Glutamatergic neuron (in vitro differentiated cells): ENCODE data around the gene SDHAF2. TPM values are rescaled to one million over a fixed set of nuclear protein-coding genes. Genes with fewer than 3 reads are reported as not detected.
A peak's percentile ranks its signal among the peaks of the same experiment; 100 is the strongest.
"Not testable (repeated sequence)": the region's sequence is repeated elsewhere in the genome, so short reads cannot be mapped to it uniquely, and the experiment has no call there.

Experiments
- DNase-seq: peaks from one replicate; pipeline ENCODE4 v3.0.0; 2022
- H3K27ac Mint-ChIP-seq: one replicate; pipeline ENCODE4 v1.8.0; 2020; ENCODE audit warnings: mild to moderate bottlenecking, mixed read lengths, inconsistent platforms; ENCODE audit not compliant: unreplicated experiment
- H3K27me3 Mint-ChIP-seq: one replicate; pipeline ENCODE4 v1.8.0; 2020; ENCODE audit warnings: mild to moderate bottlenecking, moderate library complexity, mixed read lengths, inconsistent platforms; ENCODE audit not compliant: unreplicated experiment
- H3K36me3 Mint-ChIP-seq: one replicate; pipeline ENCODE4 v1.8.0; 2020; ENCODE audit warnings: mild to moderate bottlenecking, mixed read lengths, inconsistent platforms; ENCODE audit not compliant: unreplicated experiment
- H3K4me1 Mint-ChIP-seq: one replicate; pipeline ENCODE4 v1.8.0; 2020; ENCODE audit warnings: mild to moderate bottlenecking, low read depth, mixed read lengths, inconsistent platforms; ENCODE audit not compliant: unreplicated experiment
- H3K4me3 Mint-ChIP-seq: one replicate; pipeline ENCODE4 v1.8.0; 2020; ENCODE audit warnings: mild to moderate bottlenecking, mixed read lengths, inconsistent platforms; ENCODE audit not compliant: unreplicated experiment
- H3K9me3 Mint-ChIP-seq: one replicate; pipeline ENCODE4 v1.8.0; 2020; ENCODE audit warnings: mild to moderate bottlenecking, moderate library complexity, mixed read lengths, inconsistent platforms; ENCODE audit not compliant: unreplicated experiment
- long read RNA-seq: library from polyadenylated mRNA; unstranded; transcript quantifications from one replicate; pipeline ENCODE4 v2.0.0, GENCODE V29; 2020; ENCODE audit not compliant: unreplicated experiment
- total RNA-seq: library from RNA; stranded (reverse); fragmentation: NEBNext Ultra II Directional; extraction: Animal tissue kit (Norgen Biotek cat#: 25700); gene quantifications from one replicate; pipeline ENCODE4 v1.2.1, GENCODE V29; 2021; ENCODE audit not compliant: unreplicated experiment
- TF ChIP-seq, protein P1 (sequence below): fragments of 200-600 bp; sonication (generic); IDR thresholded peaks from one replicate; pipeline ENCODE4 v1.5.0; 2021; ENCODE audit not compliant: partially characterized antibody, unreplicated experiment

Gene SDHAF2
- total RNA-seq, result 43.2 TPM
- long read RNA-seq, transcript SDHAF2-207 (5 exons, 1,077 nt), result minor isoform, 6 of 56 reads
- long read RNA-seq, transcript SDHAF2-206 (2 exons, 835 nt), result minor isoform, 5 of 56 reads
- long read RNA-seq, transcript SDHAF2-201 (4 exons, 2,033 nt), result major isoform, 39 of 56 reads
- long read RNA-seq, partial matches to known transcripts, result 3 of 56 reads
- long read RNA-seq, other reads (novel, unspliced or antisense), result 1 of 56 reads

DNA sequence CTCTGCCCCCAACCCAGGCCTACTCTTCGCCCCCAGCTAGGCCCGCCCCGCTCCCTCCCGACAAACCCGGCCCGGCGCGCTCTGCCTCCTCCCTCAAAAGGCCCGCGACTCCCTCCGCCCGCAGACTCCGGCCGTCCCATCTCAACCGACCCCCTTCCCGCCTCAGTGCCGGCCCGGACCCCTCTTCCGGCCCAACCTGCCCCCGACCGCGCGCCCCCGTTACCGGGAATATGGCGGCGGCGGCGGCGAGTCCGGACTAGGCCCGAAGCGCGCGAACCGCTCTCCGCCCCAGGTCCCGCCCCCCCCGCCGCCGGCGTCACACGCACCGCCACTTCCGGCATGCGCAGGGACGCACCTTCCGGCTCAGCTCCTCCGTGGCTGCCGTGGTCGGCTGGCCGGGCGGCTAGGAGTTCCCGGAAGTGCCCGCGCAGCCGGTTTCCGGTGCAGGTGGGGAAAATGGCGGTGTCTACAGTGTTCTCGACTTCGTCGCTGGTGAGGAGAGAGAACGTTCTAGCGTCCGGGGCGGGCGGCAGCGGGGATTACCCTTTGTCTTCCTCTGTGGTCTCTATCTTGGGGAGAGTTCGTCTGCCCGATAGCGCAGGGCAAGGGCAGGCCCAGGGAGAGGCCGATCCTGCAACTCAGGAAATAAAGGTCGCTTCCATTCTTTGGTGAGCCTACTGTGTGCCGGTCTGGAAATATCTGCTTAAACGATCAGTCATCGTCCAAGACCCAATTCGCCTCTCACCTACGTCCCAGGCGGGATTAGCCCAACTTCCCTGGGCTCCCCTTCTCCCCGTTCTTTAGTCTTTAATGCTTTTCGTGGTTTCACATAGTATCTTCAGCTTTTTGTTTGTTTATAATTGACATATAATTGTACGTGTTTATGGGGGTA lies at the start of gene SDHAF2, which contains the start of gene CPSF7:
Gene SDHAF2, plus strand, starts transcription at position 434 of the 892 bp plus-strand sequence. Its CDS starts 23 bp downstream, at position 457.
Gene CPSF7, minus strand, starts transcription at position 285 of the 892 bp plus-strand sequence. CDS start 740 bp downstream, outside the sequence.
- peaks cover 8% of the 10 kb centered on the region for H3K4me1 Mint-ChIP-seq
- TF ChIP-seq, protein P1, sequence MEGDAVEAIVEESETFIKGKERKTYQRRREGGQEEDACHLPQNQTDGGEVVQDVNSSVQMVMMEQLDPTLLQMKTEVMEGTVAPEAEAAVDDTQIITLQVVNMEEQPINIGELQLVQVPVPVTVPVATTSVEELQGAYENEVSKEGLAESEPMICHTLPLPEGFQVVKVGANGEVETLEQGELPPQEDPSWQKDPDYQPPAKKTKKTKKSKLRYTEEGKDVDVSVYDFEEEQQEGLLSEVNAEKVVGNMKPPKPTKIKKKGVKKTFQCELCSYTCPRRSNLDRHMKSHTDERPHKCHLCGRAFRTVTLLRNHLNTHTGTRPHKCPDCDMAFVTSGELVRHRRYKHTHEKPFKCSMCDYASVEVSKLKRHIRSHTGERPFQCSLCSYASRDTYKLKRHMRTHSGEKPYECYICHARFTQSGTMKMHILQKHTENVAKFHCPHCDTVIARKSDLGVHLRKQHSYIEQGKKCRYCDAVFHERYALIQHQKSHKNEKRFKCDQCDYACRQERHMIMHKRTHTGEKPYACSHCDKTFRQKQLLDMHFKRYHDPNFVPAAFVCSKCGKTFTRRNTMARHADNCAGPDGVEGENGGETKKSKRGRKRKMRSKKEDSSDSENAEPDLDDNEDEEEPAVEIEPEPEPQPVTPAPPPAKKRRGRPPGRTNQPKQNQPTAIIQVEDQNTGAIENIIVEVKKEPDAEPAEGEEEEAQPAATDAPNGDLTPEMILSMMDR, result no peak

GRCh38 chr11:61380884-61381283 lies 49.0 kb upstream of the SDHAF2 start:
- no peak for DNase-seq
- Mint-ChIP-seq H3K9me3 (no peaks in the 10 kb centered on the region), H3K27ac (no peak overlapping the region), H3K4me3 (no peak overlapping the region), H3K36me3 (peaks cover 7% of the 10 kb centered on the region), H3K4me1 (no peaks in the 10 kb centered on the region), H3K27me3 (peaks cover 2% of the 10 kb centered on the region)
- TF ChIP-seq, protein P1, result no peak

More for the DNA sequence above, at the start of gene SDHAF2, which contains the start of gene CPSF7:
- H3K27me3 Mint-ChIP-seq, result peaks cover 6% of the 10 kb centered on the region
- H3K27ac Mint-ChIP-seq, result peak within 1 kb of the TSS; percentile 99
- peaks cover 17% of the 10 kb centered on the region for H3K9me3 Mint-ChIP-seq
- peak within 1 kb of the TSS; percentile 99 for H3K4me3 Mint-ChIP-seq
- peak; percentile 98 for DNase-seq
- no peaks in the 10 kb centered on the region for H3K36me3 Mint-ChIP-seq

DNA sequence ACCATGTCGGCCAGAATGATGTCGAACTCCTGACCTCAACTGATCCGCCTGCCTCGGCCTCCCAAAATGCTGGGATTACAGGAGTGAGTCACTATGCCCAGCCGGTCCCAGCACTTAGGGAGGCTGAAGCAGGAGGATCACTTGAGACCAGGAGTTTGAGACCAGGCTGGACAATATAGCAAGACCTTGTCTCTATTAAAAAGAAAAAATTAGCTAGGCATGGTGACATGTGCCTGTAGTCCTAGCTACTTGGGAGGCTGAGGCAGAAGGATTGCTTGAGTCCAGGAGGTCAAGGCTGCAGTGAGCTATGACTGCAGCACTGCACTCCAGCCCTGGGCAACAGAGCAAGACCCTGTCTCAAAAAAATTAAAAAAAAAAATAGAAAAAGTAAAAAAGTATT lies 46.1 kb upstream of the SDHAF2 start:
- not testable (repeated sequence) for H3K4me1 Mint-ChIP-seq, H3K9me3 Mint-ChIP-seq, H3K27ac Mint-ChIP-seq, H3K27me3 Mint-ChIP-seq, H3K36me3 Mint-ChIP-seq, DNase-seq, H3K4me3 Mint-ChIP-seq

- H3K4me3 Mint-ChIP-seq, result no peak overlapping the region
- no peaks in the 10 kb centered on the region for H3K9me3 Mint-ChIP-seq
- TF ChIP-seq, protein P1, result no peak
- H3K4me1 Mint-ChIP-seq, result no peaks in the 10 kb centered on the region
- peak; percentile 22 for DNase-seq
- H3K27ac Mint-ChIP-seq, result no peak overlapping the region
- H3K36me3 Mint-ChIP-seq, result no peaks in the 10 kb centered on the region
- no peaks in the 10 kb centered on the region for H3K27me3 Mint-ChIP-seq
Measured at GRCh38 chr11:61384271-61385242, 45.4 kb upstream of the SDHAF2 start.

GRCh38 chr11:61390161-61390560 lies 39.8 kb upstream of the SDHAF2 start:
- TF ChIP-seq, protein P1, result no peak
- Mint-ChIP-seq H3K36me3 (no peaks in the 10 kb centered on the region), H3K4me1 (peaks cover 5% of the 10 kb centered on the region), H3K4me3 (no peak overlapping the region), H3K27me3 (no peaks in the 10 kb centered on the region), H3K27ac (no peak overlapping the region), H3K9me3 (no peaks in the 10 kb centered on the region)
- DNase-seq, result no peak
